Gastroesophageal sphincter (tissue), 4 donors: ENCODE measurements around the gene KLF7. TPM values are rescaled to one million over a fixed set of nuclear protein-coding genes. Genes with fewer than 3 reads are reported as not detected.

Experiments used
- ATAC-seq: fragments of 150-250 bp; one replicate; pipeline ENCODE4 v1.9.1; 2016; ENCODE audit warnings: mild to moderate bottlenecking, moderate library complexity
- H3K27ac ChIP-seq, 4 donors: fragments of 200-600 bp; sonication (generic) in 3 of 4; 1 replicate in 3 of 4; 2 replicates in 1 of 4; pipeline ENCODE4 v1.5.1; 2016 to 2019
- H3K27me3 ChIP-seq: fragments of 200-600 bp; sonication (generic); one replicate; pipeline ENCODE4 v1.5.1; 2019
- H3K36me3 ChIP-seq, 2 donors: fragments of 200-600 bp; sonication (generic); one replicate each; pipeline ENCODE4 v1.5.1; 2019; ENCODE audit warnings: control low read depth in 1 of 2
- H3K4me1 ChIP-seq, 3 donors: fragments of 200-600 bp; sonication (generic); 1 replicate in 2 of 3; 2 replicates in 1 of 3; pipeline ENCODE4 v1.5.1; 2016 to 2019; ENCODE audit warnings: control low read depth in 2 of 3
- H3K4me3 ChIP-seq, 2 donors: fragments of 200-600 bp; sonication (generic); one replicate each; pipeline ENCODE4 v1.5.1; 2019; ENCODE audit warnings: mild to moderate bottlenecking in 1 of 2, moderate library complexity in 1 of 2
- H3K9me3 ChIP-seq, 3 donors: fragments of 200-600 bp; sonication (generic); one replicate each; pipeline ENCODE4 v1.5.1; 2017 to 2019; ENCODE audit warnings: control low read depth in 2 of 3
- EP300 ChIP-seq: sonication (generic); formaldehyde crosslinking; IDR thresholded peaks from one replicate; pipeline ENCODE4 v1.6.1; 2017; ENCODE audit warnings: antibody characterized with exemption, mild to moderate bottlenecking
- POLR2A ChIP-seq, 2 donors: fragments of 450-650 bp; IDR thresholded peaks; one replicate each; pipeline ENCODE4 v1.6.1; 2017; ENCODE audit warnings: antibody characterized with exemption in 2 of 2, mild to moderate bottlenecking in 2 of 2, moderate library complexity in 1 of 2
- POLR2AphosphoS5 ChIP-seq: sonication (generic); formaldehyde crosslinking; IDR thresholded peaks from one replicate; pipeline ENCODE4 v1.6.1; 2017; ENCODE audit warnings: antibody characterized with exemption
- WGBS, 2 donors: methylation state at CpG; one replicate each; pipeline ENCODE4 v1.1.5; 2018; ENCODE audit warnings: low coverage in 1 of 2; 5-methylcytosine and 5-hydroxymethylcytosine counted together
- total RNA-seq, 4 donors: library from RNA; depleted of rRNA; stranded (reverse); fragments of >200 nt; gene quantifications; one replicate each; pipeline ENCODE4 v1.1.0, GENCODE V29; 2016
- TF ChIP-seq, protein P1 (sequence below), 4 experiments: fragments of 200-600 bp in 2 of 4; fragments of 450-650 bp in 2 of 4; sonication (generic) in 1 of 4; IDR thresholded peaks; one replicate each; pipeline ENCODE4 v1.5.1; 2017 to 2019; ENCODE audit warnings: antibody characterized with exemption in 4 of 4, mild to moderate bottlenecking in 2 of 4, moderate library complexity in 2 of 4

The KLF7 gene
- total RNA-seq, 4 donors from 2014 or later, result 30.7 to 59.3 (median 42.1) TPM

DNA sequence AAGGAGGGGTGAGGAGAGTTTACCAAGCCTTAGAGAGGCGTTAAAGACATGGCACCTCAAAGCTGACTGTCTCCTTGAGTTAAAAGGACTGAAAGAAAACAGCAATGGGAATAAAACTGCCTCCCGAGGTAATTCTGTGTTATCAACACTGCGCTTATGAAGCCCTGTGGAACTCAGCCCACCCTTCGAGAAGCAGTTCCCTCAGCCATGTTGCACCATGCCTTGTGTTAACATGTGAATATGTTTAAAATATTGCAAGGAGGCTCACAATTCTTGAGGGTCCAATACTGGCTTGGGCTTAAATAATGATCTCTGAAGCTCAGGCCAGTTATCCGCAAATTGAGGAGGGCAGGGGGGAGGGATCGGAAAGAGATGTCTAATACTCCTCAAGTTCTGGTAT, 14.7 kb downstream of the KLF7 start:
- WGBS, 2 donors, result 52 to 59% methylated on average over 3 to 6 of the region's 6 CpGs
- Histone ChIP-seq H3K27me3 (no peaks in the 10 kb centered on the region), H3K27ac (peak overlapping the region in 3 of 4 donors; percentile 68 to 100 (median 80)), H3K9me3 (no peaks in the 10 kb centered on the region), H3K36me3 (peaks cover 0 to 3% of the 10 kb centered on the region in 2 donors), H3K4me1 (peaks cover 70 to 100% (median 77%) of the 10 kb centered on the region in 3 donors), H3K4me3 (peak overlapping the region in 1 of 2 donors; percentile 23)
- no peak for ATAC-seq
- TF ChIP-seq, protein P1, sequence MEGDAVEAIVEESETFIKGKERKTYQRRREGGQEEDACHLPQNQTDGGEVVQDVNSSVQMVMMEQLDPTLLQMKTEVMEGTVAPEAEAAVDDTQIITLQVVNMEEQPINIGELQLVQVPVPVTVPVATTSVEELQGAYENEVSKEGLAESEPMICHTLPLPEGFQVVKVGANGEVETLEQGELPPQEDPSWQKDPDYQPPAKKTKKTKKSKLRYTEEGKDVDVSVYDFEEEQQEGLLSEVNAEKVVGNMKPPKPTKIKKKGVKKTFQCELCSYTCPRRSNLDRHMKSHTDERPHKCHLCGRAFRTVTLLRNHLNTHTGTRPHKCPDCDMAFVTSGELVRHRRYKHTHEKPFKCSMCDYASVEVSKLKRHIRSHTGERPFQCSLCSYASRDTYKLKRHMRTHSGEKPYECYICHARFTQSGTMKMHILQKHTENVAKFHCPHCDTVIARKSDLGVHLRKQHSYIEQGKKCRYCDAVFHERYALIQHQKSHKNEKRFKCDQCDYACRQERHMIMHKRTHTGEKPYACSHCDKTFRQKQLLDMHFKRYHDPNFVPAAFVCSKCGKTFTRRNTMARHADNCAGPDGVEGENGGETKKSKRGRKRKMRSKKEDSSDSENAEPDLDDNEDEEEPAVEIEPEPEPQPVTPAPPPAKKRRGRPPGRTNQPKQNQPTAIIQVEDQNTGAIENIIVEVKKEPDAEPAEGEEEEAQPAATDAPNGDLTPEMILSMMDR (IDR thresholded peaks at IDR 0.05), result no peak
- no peak for TF ChIP-seq EP300
- TF ChIP-seq POLR2A (IDR thresholded peaks at IDR 0.05), result no peak
- TF ChIP-seq POLR2AphosphoS5, result no peak

DNA sequence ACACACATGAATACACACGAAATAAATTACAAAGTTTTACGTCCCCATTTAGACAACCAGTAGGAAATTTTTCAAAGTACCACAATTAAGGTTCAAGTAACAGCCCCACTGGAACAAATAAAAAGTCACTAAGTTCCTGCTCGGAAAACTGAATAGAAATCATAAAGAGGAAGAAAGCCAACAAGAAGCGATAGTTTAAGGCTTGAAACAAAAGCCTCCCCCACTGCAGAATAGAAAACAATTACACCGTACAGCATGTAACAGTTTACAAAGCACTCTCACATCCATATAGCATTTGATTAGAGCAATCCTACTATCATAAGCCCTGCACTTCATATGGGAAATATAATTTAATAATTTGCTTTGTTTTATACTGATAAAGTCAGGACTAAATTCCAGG, 15.5 kb downstream of the KLF7 start:
- ATAC-seq, result no peak
- 19 to 50% methylated on average over 5 of the region's 5 CpGs for WGBS, 2 donors
- Histone ChIP-seq H3K4me1 (peaks cover 72 to 100% (median 73%) of the 10 kb centered on the region in 3 donors), H3K27ac (peak overlapping the region in 3 of 4 donors; percentile 19 to 100 (median 80)), H3K4me3 (peak overlapping the region in 1 of 2 donors; percentile 11), H3K36me3 (peaks cover 0 to 4% of the 10 kb centered on the region in 2 donors), H3K9me3 (no peaks in the 10 kb centered on the region), H3K27me3 (no peaks in the 10 kb centered on the region)
- TF ChIP-seq POLR2AphosphoS5 (no peak), EP300 (no peak), POLR2A (IDR thresholded peaks at IDR 0.05) (no peak)
- TF ChIP-seq, protein P1 (IDR thresholded peaks at IDR 0.05), result no peak

- 44 to 59% methylated on average over 5 to 7 of the region's 7 CpGs for WGBS, 2 donors
- Histone ChIP-seq H3K36me3 (peaks cover 0 to 4% of the 10 kb centered on the region in 2 donors), H3K9me3 (no peaks in the 10 kb centered on the region), H3K27me3 (no peaks in the 10 kb centered on the region), H3K27ac (peak overlapping the region; percentile 19 to 100 (median 74)), H3K4me3 (no peak overlapping the region), H3K4me1 (peaks cover 76 to 100% (median 79%) of the 10 kb centered on the region in 3 donors)
- peak; percentile 20 for TF ChIP-seq POLR2AphosphoS5
- TF ChIP-seq, protein P1 (IDR thresholded peaks at IDR 0.05), result no peak
- peak; percentile 16 for ATAC-seq
Observed at GRCh38 chr2:207149249-207150213, 16.2 kb downstream of the KLF7 start.

DNA sequence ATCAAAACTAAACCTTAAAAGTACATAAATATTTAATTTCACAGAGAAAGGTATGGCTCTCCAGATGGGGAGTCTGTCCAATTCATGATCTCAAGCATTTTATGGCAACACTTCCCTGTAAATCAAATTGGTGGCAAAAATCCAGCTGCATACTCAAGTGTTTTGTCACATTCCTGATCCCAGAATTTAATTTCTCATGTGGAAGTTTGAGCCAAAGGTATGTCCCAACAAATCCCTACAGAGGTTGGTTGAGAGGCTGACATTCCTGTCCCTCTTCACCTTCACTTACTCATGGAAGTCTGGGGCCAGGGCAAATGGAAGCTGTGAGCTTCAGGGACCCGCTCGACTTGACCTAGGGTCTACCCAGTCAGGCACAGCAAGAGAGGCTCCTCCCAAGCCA, 17.7 kb downstream of the KLF7 start:
- ATAC-seq, result no peak
- peak overlapping the region; percentile 69 to 100 (median 78) for H3K27ac ChIP-seq
- peaks cover 0 to 4% of the 10 kb centered on the region in 2 donors for H3K36me3 ChIP-seq
- H3K4me1 ChIP-seq, result peaks cover 69 to 100% (median 72%) of the 10 kb centered on the region in 3 donors
- TF ChIP-seq EP300 (no peak), POLR2AphosphoS5 (peak; percentile 72)
- WGBS, 2 donors, result no CpG with 5 or more reads among the region's 2 CpGs
- no peaks in the 10 kb centered on the region for H3K27me3 ChIP-seq
- no peaks in the 10 kb centered on the region for H3K9me3 ChIP-seq
- H3K4me3 ChIP-seq, result no peak overlapping the region

DNA sequence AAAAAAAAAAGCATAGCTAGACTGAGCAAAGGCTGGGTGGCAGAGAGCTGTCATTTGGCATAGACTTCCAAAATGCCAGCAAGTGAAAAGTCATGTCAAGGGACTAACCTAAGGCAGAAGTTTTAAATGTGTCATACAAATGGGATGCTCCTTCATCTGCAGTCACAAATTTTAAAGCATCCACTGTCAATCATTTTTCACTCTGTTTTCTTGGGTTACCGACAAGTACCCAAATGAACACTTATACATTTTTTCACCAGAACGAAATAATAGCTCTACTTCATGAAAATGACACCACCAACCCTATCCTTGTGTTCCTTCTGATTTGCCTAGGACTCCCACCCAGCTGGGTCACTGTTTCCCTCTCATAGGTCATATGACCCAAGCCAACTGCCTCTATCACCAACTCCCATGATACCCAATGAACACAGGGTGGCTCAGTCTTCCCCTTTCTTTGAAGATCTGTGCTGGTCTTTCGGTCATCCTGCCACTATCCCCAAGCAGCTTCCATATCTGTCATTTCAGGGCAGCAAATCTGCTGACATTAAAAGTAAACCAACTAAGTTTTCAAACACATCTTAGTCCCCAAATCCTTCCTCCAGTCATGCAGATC, 21.5 kb downstream of the KLF7 start:
- Histone ChIP-seq H3K4me1 (peaks cover 65 to 100% (median 70%) of the 10 kb centered on the region in 3 donors), H3K27ac (peak overlapping the region; percentile 77 to 100 (median 82)), H3K4me3 (peak overlapping the region in 1 of 2 donors; percentile 31), H3K9me3 (no peaks in the 10 kb centered on the region), H3K27me3 (no peaks in the 10 kb centered on the region), H3K36me3 (peaks cover 0 to 4% of the 10 kb centered on the region in 2 donors)
- WGBS, 2 donors, result 72 to 88% methylated on average over 3 of the region's 3 CpGs
- no peak for TF ChIP-seq POLR2A (IDR thresholded peaks at IDR 0.05)
- TF ChIP-seq EP300, result no peak
- no peak for TF ChIP-seq POLR2AphosphoS5
- TF ChIP-seq, protein P1 (IDR thresholded peaks at IDR 0.05), result no peak
- ATAC-seq, result no peak
